Ovary (tissue), 3 donors: Measurements from ENCODE around the gene KCTD13.

ENCODE experiments used
- EP300 ChIP-seq: sonication (generic); formaldehyde crosslinking; IDR thresholded peaks from one replicate; pipeline ENCODE4 v1.6.1; 2017; ENCODE audit warnings: antibody characterized with exemption
- TF ChIP-seq, protein P1 (sequence below), 3 donors: fragments of 450-650 bp in 2 of 3; fragments of 200-600 bp in 1 of 3; IDR thresholded peaks; one replicate each; pipeline versions ENCODE4 v1.5.1 to v1.8.0; 2016 to 2022; ENCODE audit warnings: antibody characterized with exemption in 3 of 3, mild to moderate bottlenecking in 1 of 3
- donor health status: DM: no; HTN: no; CAD: no.

DNA sequence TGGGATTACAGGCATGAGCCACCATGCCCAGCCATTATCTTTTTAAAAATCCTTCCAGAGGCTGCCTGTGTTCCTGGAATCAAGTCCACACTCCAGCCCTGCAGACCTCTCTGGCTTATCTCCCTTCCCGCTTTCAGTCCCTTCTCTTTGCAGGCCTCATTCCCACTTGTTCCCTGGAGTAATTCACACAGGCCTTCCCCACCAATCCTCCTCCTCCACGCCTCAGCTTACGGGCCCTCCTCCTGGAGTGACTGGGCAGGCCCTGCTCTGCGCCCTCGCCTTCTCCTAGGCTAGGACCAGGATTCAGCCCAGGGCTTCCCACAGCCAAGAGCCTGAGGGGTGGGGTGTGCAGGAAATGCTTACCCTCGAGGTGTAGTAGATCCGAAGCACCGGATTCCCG lies 65.8 kb downstream of the KCTD13 start:
- TF ChIP-seq EP300 = no peak
- TF ChIP-seq, protein P1, sequence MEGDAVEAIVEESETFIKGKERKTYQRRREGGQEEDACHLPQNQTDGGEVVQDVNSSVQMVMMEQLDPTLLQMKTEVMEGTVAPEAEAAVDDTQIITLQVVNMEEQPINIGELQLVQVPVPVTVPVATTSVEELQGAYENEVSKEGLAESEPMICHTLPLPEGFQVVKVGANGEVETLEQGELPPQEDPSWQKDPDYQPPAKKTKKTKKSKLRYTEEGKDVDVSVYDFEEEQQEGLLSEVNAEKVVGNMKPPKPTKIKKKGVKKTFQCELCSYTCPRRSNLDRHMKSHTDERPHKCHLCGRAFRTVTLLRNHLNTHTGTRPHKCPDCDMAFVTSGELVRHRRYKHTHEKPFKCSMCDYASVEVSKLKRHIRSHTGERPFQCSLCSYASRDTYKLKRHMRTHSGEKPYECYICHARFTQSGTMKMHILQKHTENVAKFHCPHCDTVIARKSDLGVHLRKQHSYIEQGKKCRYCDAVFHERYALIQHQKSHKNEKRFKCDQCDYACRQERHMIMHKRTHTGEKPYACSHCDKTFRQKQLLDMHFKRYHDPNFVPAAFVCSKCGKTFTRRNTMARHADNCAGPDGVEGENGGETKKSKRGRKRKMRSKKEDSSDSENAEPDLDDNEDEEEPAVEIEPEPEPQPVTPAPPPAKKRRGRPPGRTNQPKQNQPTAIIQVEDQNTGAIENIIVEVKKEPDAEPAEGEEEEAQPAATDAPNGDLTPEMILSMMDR (IDR thresholded peaks at IDR 0.05) = no peak
